Activated naive CD4-positive, alpha-beta T cell treated with anti-CD3 and anti-CD28 coated beads, Interleukin-2, amount 10 ng/mL, durations not matched to agents 7 days and 5 days (primary cell): ENCODE measurements around the gene KIF5A.
"Not testable (repeated sequence)": the region's sequence is repeated elsewhere in the genome, so short reads cannot be mapped to it uniquely, and the experiment has no call there.

Experiments
- CTCF ChIA-PET: fragments of 350-600 bp; sonication (Branson Sonifier 250); formaldehyde crosslinking; loops from one replicate; lab custom pipeline; 2021; ENCODE audit warnings: antibody characterized with exemption; lab: Charles Lee
- DNase-seq: peaks from one replicate; pipeline ENCODE4 v3.0.0-alpha.2; 2020
- H3K27ac Mint-ChIP-seq: one replicate; pipeline ENCODE4 v1.8.0; 2021; ENCODE audit warnings: mild to moderate bottlenecking, moderate library complexity, mixed read lengths
- H3K27me3 Mint-ChIP-seq: one replicate; pipeline ENCODE4 v1.8.0; 2021; ENCODE audit warnings: mild to moderate bottlenecking, mixed read lengths
- H3K36me3 Mint-ChIP-seq: one replicate; pipeline ENCODE4 v1.8.0; 2021; ENCODE audit warnings: mixed read lengths
- H3K4me1 Mint-ChIP-seq: one replicate; pipeline ENCODE4 v1.8.0; 2021; ENCODE audit warnings: mixed read lengths
- H3K4me3 Mint-ChIP-seq: one replicate; pipeline ENCODE4 v1.8.0; 2021; ENCODE audit warnings: mild to moderate bottlenecking, moderate library complexity, mixed read lengths
- H3K9me3 Mint-ChIP-seq: one replicate; pipeline ENCODE4 v1.8.0; 2021; ENCODE audit warnings: mixed read lengths

Gene KIF5A

GRCh38 chr12:57582440-57582839, 32.6 kb downstream of the KIF5A start:
- no peaks in the 10 kb centered on the region for H3K36me3 Mint-ChIP-seq
- no peaks in the 10 kb centered on the region for H3K9me3 Mint-ChIP-seq
- peaks cover 8% of the 10 kb centered on the region for H3K4me1 Mint-ChIP-seq
- CTCF ChIA-PET, result interaction anchor here (0.6 to 7.5 kb wide), 18 partner anchors 7 to 337 kb away, joined by 3 to 143 read pairs (median 7); partner anchors contain the start of genes B4GALNT1, DCTN2, DTX3 and GLI1
- no peak overlapping the region for H3K27ac Mint-ChIP-seq
- H3K4me3 Mint-ChIP-seq, result no peak overlapping the region
- no peak for DNase-seq
- H3K27me3 Mint-ChIP-seq, result peaks cover 14% of the 10 kb centered on the region

- Mint-ChIP-seq H3K27me3 (peaks cover 7% of the 10 kb centered on the region), H3K36me3 (no peaks in the 10 kb centered on the region), H3K4me3 (no peak overlapping the region), H3K4me1 (peaks cover 8% of the 10 kb centered on the region), H3K9me3 (no peaks in the 10 kb centered on the region), H3K27ac (no peak overlapping the region)
- CTCF ChIA-PET, result interaction anchor here (0.6 to 7.5 kb wide), 34 partner anchors 8 to 337 kb away, joined by 3 to 143 read pairs (median 6); partner anchors contain the start of genes B4GALNT1, DCTN2, DTX3 and GLI1
- DNase-seq, result peak; percentile 79
Observed at GRCh38 chr12:57583008-57583831, 33.4 kb downstream of the KIF5A start.

GRCh38 chr12:57584050-57584449, 34.2 kb downstream of the KIF5A start:
- no peak for DNase-seq
- Mint-ChIP-seq H3K9me3 (no peaks in the 10 kb centered on the region), H3K4me3 (no peak overlapping the region), H3K27ac (no peak overlapping the region), H3K36me3 (no peaks in the 10 kb centered on the region), H3K27me3 (peaks cover 6% of the 10 kb centered on the region), H3K4me1 (peaks cover 8% of the 10 kb centered on the region)
- CTCF ChIA-PET, result interaction anchor here (0.8 to 7.5 kb wide), 23 partner anchors 8 to 219 kb away, joined by 3 to 143 read pairs (median 8); partner anchors contain the start of genes DTX3, OS9 and PIP4K2C

- H3K27ac Mint-ChIP-seq, result no peak overlapping the region
- peaks cover 6% of the 10 kb centered on the region for H3K27me3 Mint-ChIP-seq
- CTCF ChIA-PET, result interaction anchor here (0.6 to 7.5 kb wide), 14 partner anchors 8 to 1864 kb away, joined by 3 to 143 read pairs (median 6); partner anchors contain the start of genes DTX3, OS9 and PIP4K2C
- no peaks in the 10 kb centered on the region for H3K36me3 Mint-ChIP-seq
- H3K4me1 Mint-ChIP-seq, result peaks cover 8% of the 10 kb centered on the region
- no peaks in the 10 kb centered on the region for H3K9me3 Mint-ChIP-seq
- no peak for DNase-seq
- H3K4me3 Mint-ChIP-seq, result no peak overlapping the region
Observed at GRCh38 chr12:57584690-57585089, 34.8 kb downstream of the KIF5A start.

GRCh38 chr12:57585156-57585555, 35.3 kb downstream of the KIF5A start:
- Mint-ChIP-seq H3K9me3 (no peaks in the 10 kb centered on the region), H3K27me3 (peaks cover 6% of the 10 kb centered on the region), H3K4me1 (peaks cover 8% of the 10 kb centered on the region), H3K36me3 (no peaks in the 10 kb centered on the region), H3K27ac (no peak overlapping the region), H3K4me3 (no peak overlapping the region)
- CTCF ChIA-PET, result interaction anchor here (0.6 to 7.5 kb wide), 12 partner anchors 7 to 1864 kb away, joined by 3 to 143 read pairs (median 8); partner anchors contain the start of genes OS9 and PIP4K2C
- no peak for DNase-seq

GRCh38 chr12:57586128-57586527, 36.3 kb downstream of the KIF5A start:
- CTCF ChIA-PET, result interaction anchor here (1.3 to 7.5 kb wide), 2 partner anchors 37 to 41 kb away, joined by 3 to 143 read pairs; no protein-coding TSS in a partner anchor
- DNase-seq, result no peak
- Mint-ChIP-seq H3K27ac (no peak overlapping the region), H3K36me3 (no peaks in the 10 kb centered on the region), H3K4me3 (no peak overlapping the region), H3K27me3 (peaks cover 6% of the 10 kb centered on the region), H3K9me3 (no peaks in the 10 kb centered on the region), H3K4me1 (peaks cover 14% of the 10 kb centered on the region)

- CTCF ChIA-PET, result no interaction called here
- DNase-seq, result no peak
- Mint-ChIP-seq H3K27me3 (peaks cover 6% of the 10 kb centered on the region), H3K4me3 (no peak overlapping the region), H3K9me3 (no peaks in the 10 kb centered on the region), H3K36me3 (no peaks in the 10 kb centered on the region), H3K27ac (no peak overlapping the region), H3K4me1 (peaks cover 19% of the 10 kb centered on the region)
Observed at GRCh38 chr12:57586832-57587429, 37.1 kb downstream of the KIF5A start.

GRCh38 chr12:57588951-57589610, 39.2 kb downstream of the KIF5A start:
- H3K4me3 Mint-ChIP-seq, H3K9me3 Mint-ChIP-seq, DNase-seq, H3K36me3 Mint-ChIP-seq, H3K27me3 Mint-ChIP-seq, H3K27ac Mint-ChIP-seq: not testable (repeated sequence)
- peaks cover 27% of the 10 kb centered on the region for H3K4me1 Mint-ChIP-seq
- CTCF ChIA-PET, result interaction anchor here (0.7 kb wide), 1 partner anchor 132 kb away, joined by 3 read pairs; no protein-coding TSS in a partner anchor

- H3K36me3 Mint-ChIP-seq, result peaks cover 10% of the 10 kb centered on the region
- no peaks in the 10 kb centered on the region for H3K27me3 Mint-ChIP-seq
- no peaks in the 10 kb centered on the region for H3K9me3 Mint-ChIP-seq
- H3K27ac Mint-ChIP-seq, result peak overlapping the region; percentile 73
- H3K4me1 Mint-ChIP-seq, result peaks cover 25% of the 10 kb centered on the region
- DNase-seq, result no peak
- peak overlapping the region; percentile 83 for H3K4me3 Mint-ChIP-seq
- CTCF ChIA-PET, result interaction anchor here (0.9 to 4.8 kb wide), 4 partner anchors 8 to 347 kb away, joined by 3 to 26 read pairs (median 6); partner anchors contain the start of gene B4GALNT1
Observed at GRCh38 chr12:57590479-57590863, 40.6 kb downstream of the KIF5A start.

GRCh38 chr12:57590864-57591781, 41.3 kb downstream of the KIF5A start, which contains the start of gene PIP4K2C:
Gene PIP4K2C (plus strand): TSS chr12:57591192. CDS start chr12:57591290, 98 bp downstream.
- DNase-seq, result peak; percentile 89
- CTCF ChIA-PET, result interaction anchor here (1.3 to 4.8 kb wide), 5 partner anchors 8 to 132 kb away, joined by 3 to 26 read pairs (median 6); partner anchors contain the start of gene B4GALNT1
- H3K4me3 Mint-ChIP-seq, result peak within 1 kb of the TSS; percentile 83
- H3K36me3 Mint-ChIP-seq, result peaks cover 14% of the 10 kb centered on the region
- no peaks in the 10 kb centered on the region for H3K9me3 Mint-ChIP-seq
- peak within 1 kb of the TSS; percentile 73 for H3K27ac Mint-ChIP-seq
- H3K4me1 Mint-ChIP-seq, result peaks cover 25% of the 10 kb centered on the region
- H3K27me3 Mint-ChIP-seq, result no peaks in the 10 kb centered on the region

GRCh38 chr12:57591782-57592325, 42.0 kb downstream of the KIF5A start:
- no peaks in the 10 kb centered on the region for H3K27me3 Mint-ChIP-seq
- CTCF ChIA-PET, result interaction anchor here (1.3 to 4.8 kb wide), 5 partner anchors 9 to 133 kb away, joined by 3 to 26 read pairs (median 6); partner anchors contain the start of gene B4GALNT1
- peaks cover 19% of the 10 kb centered on the region for H3K36me3 Mint-ChIP-seq

GRCh38 chr12:57592551-57593165, 42.8 kb downstream of the KIF5A start:
- peak overlapping the region; percentile 83 for H3K4me3 Mint-ChIP-seq
- no peak overlapping the region for H3K27ac Mint-ChIP-seq
- CTCF ChIA-PET, result interaction anchor here (0.9 to 4.8 kb wide), 7 partner anchors 10 to 134 kb away, joined by 3 to 26 read pairs (median 5); partner anchors contain the start of genes B4GALNT1 and GLI1
- no peaks in the 10 kb centered on the region for H3K9me3 Mint-ChIP-seq
- no peak for DNase-seq
- H3K4me1 Mint-ChIP-seq, result peaks cover 25% of the 10 kb centered on the region
- H3K27me3 Mint-ChIP-seq, result no peaks in the 10 kb centered on the region
- H3K36me3 Mint-ChIP-seq, result peaks cover 23% of the 10 kb centered on the region

More at GRCh38 chr12:57591782-57592325, 42.0 kb downstream of the KIF5A start:
- Mint-ChIP-seq H3K9me3 (no peaks in the 10 kb centered on the region), H3K27ac (peak overlapping the region; percentile 53), H3K4me1 (peaks cover 25% of the 10 kb centered on the region), H3K4me3 (peak overlapping the region; percentile 83)
- DNase-seq, result no peak
